Measurements from ENCODE around the gene PECR.
A peak's percentile ranks its signal among the peaks of the same experiment; 100 is the strongest.
"Not testable (repeated sequence)": the region's sequence is repeated elsewhere in the genome, so short reads cannot be mapped to it uniquely, and the experiment has no call there.

PECR gene

DNA sequence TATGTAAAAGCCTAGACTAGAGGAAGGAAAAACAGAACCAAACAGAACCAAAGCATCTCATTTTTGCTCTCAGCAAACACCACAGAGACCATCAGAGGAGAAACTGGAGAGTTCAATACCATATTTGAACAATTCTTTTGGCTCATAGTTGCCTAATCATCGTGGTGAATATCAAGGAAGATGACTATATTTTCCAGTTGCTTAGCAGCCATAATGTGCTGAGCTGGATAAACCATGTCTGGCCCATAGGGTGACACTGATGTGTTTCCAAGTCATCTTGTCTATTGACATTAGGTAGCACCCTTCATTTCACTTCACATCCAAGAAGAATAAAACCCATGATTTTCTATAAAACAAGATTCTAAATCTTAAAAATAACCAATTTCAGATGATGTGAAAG, 21.6 kb upstream of the PECR start:
- no peak for DNase-seq

DNA sequence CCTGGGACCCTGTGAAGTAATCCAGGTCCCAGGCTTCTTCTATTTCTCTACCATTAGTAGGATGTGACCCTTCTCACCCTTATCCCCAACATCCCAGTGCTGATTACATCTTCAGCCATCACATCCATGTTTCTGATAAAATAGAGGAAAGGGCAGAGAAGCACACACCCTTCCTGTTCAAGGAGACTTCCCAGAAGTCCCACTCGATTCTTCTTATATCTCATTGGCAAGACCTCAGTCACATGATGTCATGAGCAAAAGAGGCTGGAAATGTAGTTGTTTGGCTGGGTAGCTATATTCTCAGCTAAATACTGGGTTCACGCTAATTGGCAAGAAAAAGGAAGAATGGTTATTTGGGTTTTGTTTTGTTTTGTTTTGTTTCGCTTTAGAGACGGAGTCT, 19.5 kb upstream of the PECR start:
- no peak for DNase-seq

DNA sequence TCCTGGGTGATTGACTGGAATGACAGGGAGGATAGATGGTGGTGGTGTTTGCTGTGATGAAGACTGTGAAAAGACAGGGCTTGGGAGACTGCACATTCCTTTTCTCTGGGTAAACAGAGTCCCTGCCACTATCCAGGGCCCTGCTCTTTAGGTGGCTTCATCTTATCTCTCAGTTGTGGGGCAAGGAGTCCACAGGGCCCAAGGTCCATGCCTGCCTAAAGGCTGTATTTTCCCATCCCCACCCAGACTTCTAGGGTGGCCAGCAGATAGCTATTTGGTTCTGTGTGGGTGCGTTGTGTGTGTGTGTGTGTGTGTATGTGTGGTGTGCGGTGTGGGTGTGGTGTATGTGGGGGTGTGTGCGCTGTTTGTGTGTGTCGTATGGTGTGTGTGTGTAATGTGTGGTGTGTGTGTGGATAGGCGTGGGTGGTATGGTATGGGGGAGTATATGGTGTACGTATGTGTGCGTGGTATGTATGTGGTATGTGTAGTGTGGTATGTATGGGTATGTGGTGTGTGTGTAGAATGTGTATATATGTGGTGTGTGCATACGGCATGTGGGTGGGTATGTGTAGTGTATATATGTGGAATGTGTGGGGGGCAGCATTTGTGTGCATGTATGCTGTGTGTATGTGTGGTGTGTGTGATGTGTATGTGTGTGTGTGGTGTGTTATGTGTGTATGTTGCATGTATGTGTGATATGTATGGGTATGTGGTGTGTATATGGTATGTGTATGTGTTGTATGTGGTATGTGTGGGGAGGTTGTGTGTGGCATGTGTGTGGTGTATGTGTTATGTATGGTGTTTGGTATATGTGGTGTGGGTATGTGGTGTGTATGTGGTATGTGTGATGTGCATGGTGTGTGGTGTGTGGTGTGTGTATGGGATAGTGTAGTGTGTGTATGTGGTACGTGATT, 17.1 kb upstream of the PECR start:
- DNase-seq, result no peak

DNA sequence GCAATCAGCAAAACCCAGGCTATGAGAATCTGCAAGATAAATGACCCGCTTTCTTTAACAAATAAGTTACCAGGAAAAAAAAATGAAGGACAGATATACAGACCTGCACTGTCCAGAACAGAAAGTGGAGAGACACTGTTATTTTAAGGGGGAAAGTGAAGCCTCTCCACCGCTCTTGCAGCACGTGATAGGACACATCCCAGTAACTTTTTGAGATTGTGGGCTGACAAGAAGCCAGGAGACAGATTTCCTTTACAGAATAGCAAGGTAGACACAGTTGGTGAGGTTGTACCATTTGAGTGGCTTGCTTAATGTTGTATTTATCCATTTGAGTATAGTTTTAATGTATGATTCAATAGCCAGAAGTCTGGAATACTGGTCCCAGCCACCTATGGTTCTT, 13.1 kb upstream of the PECR start:
- no peak for DNase-seq

DNA sequence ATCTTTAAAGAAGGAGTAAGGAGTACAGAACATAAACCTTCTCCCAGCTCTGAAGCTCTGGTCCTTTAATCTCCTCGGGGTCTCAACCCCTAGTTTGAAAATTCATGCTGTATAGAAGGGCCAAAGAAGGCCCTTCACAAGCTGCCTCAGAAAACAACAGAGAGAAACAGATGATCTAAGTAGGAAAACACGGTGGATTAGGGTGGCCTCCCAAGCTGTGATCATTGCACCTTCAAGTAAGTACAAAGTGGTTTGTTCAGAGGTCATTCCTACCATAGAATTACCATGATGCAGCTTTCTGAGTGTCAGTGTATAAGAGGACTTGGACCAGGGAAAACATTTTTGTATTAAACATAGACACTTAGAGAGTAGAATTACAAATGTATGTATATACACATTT, 11.0 kb upstream of the PECR start:
- no peak for DNase-seq

DNA sequence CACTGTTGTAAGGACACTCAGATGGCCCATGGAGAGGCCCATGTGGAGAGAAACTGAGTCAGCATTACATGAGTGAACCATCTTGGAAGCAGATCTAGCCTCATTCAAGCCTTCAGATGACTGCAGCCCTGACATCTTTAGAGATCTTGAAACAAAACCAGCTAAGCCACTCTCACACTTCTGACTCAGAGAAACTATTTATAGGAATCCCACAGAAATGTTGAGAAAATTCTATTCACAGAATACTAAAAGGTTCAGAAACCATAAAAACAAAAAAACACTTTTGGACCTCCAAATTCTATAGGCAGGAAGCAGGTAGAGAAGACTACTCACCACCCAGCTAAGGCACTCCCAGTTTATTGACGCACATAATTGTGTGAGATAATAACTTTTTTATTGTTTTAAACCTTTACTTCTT, 8.8 kb upstream of the PECR start:
- DNase-seq, result no peak

DNA sequence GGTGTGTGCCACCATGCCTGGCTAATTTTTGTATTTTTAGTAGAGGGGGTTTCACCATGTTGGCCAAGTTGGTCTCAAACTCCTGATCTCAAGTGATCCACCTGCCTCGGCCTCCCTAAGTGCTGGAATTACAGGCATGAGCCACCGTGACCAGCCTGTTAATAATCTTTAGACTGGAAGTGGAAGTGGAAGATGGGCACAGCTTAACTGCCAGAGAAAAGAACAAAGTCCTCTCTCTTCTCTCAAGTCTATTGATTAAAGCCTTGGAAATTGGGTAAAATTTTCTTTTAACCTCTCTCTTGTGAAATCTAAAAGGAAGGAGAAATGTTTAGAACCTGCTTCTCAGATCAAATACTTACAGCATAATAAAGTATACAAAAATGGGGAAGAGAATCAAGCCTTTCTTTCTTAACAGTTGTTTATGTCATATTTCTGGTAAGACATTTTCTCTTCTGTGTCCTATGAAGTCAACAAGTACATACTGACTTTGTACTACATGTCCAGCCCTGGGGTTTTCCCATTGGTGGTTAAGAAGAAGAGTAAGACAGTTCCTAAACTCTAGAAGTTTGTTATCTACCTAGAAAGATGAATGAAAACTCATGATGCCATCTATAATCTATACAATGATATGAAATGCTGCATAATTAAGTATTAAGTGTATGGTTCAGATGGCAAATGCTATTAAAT, 4.7 kb upstream of the PECR start:
- no peak for DNase-seq

DNA sequence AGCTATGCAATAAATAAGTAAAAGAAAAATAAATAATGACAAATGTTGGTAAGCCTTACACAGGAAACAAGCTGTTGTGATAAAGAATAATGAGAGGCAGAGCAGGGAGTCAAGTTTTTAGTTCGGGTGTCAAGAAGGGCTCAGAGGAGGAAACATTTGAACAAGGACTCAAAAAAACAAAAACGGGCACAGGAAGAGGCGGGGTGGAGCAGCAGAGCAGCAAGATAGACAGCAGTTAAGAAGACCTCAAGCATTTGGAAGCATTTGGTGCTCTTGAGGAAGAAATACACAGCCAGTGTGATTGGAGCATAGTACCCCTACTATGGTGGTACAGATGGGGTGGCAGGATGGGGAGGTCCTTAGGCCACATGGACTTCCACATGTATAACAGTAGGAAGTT, 2.9 kb upstream of the PECR start:
- peak; percentile 25 for DNase-seq

DNA sequence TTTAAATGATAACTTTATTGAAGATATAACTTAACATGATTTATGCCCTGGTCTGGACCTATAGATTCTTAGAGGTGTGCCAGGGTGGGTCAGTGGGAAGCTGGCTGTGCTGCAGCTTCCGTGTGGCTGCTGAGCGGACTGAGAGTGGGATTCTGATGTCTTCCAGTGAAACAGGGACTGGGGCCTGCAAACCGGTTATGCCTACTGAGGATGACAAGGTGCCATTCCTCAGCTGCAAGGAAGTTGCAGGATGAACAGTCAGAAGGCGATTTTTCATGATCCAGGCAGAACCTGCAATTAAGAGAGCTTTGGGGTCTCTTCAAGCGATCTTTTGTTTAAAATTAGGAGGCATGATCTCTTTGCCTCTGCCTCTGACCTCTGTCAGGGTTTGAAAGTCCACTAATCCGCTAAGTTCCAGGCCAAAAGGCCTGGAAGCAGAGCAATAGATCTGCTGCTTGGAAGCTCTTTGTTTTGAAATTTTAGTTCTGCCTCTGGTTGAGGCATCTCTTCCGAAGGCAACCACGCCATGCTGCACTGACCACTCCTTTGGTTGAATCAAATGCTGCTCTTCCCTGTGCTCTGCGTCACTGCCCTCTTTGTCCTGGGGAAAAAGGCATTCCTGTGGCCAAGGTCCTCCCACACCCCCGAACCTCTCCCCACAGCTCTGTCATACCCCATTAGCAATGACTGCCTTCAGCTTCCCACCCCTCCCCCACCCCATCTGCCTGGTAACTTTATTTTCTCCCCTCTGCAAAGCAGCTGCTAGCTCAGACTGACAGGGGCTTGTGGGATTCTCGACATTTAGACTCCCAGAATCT, 2.1 kb upstream of the PECR start:
- DNase-seq, result no peak

DNA sequence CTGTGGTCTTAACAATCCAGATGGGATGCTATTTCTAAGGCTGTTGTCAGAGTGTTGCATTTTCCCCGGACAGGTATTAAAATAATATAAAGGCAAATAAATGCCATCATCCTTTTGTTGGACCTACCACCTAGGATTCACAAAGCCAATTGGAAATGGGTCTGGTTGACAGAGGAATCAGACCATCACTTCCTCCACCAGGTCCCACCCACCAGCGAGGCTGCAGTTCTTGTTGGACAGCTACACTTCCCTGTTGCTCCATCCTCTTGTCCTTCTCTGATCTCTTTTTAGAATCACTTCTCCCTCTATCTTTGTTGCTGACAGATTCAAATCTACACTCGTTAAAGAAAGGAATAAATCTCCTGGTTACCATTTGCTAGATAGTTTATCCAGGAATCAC, 1.2 kb upstream of the PECR start:
- DNase-seq, result no peak

DNA sequence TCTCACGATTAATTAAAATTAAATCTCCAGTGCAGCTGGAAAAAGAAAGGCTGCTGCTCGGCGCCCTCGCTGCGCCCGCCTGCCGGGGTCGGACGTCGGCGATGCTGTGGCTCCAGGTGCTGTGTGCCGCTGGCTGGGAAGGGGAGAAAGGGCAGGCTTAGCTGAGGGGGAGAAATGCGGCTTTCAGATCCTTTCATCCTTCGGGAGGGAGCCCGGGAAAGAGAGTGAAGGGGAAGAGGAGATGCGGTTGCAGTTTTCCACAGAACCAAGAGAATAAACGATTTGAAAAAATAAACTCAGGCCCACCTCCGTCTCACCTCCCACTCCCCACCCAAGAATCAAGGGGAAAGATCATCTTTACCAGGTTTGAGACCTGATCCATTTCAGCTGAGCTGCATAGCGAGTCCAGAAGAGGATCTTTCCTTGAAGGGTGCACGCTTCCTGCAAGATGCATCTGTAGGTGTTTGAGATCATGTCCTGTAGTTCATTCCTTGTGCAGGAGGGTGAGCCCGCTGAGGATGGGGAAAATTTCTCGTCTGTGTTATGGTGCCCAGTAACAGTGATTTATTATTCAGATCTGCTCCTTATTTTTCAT, 605 bp upstream of the PECR start:
- DNase-seq, result no peak

DNA sequence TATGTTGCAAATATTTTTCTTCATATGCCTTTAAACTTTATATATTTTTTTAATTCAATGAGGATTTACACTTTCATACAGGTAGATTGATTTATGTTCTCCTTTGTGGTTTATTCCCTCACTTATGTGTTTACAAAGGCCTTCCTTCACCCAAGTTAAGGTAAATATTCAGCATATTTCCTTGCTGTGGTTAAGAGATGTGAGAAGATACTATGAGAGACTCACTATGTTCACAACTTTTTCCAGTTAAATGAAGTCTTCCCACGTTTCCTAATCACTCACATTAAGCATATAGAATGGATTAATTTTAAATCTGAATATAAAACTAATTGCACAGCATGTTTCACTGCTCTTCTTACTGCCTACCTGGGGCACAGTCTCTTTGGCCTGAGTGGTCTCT, 597 bp downstream of the PECR start:
- no peak for DNase-seq

DNA sequence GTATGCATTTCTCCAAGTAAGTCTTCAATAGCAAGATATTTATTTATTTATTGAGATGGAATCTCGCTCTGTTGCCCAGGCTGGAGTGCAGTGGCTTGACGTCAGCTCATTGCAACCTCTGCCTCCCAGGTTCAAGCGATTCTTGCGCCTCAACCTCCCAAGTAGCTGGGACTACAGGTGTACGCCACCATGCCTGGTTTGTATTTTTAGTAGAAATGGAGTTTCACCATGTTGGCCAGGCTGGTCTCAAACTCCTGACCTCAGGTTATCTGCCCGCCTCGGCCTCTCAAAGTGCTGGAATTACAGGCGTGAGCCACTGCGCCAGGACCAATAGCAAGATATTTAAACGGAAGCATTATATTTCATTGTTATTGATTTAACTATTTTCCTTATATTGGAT, 1.6 kb downstream of the PECR start:
- DNase-seq, result not testable (repeated sequence)

DNA sequence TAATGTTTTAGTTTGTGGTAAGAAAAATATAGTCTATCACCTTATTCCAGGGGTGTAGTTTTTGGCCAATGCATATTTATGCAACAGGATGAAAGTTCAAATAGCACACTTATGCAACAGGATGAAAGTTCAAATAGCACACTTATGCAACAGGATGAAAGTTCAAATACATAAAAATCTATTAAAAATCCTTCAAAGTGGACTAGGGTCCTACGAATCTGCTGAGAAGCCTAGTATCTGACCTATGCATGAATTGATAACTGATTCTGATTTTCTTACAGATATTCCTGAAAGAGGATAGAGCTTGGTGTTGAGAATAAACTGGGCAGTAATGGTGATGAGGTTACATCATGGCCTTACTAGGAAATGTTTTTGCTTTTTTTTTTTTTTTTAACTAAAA, 2.8 kb downstream of the PECR start:
- no peak for DNase-seq

DNA sequence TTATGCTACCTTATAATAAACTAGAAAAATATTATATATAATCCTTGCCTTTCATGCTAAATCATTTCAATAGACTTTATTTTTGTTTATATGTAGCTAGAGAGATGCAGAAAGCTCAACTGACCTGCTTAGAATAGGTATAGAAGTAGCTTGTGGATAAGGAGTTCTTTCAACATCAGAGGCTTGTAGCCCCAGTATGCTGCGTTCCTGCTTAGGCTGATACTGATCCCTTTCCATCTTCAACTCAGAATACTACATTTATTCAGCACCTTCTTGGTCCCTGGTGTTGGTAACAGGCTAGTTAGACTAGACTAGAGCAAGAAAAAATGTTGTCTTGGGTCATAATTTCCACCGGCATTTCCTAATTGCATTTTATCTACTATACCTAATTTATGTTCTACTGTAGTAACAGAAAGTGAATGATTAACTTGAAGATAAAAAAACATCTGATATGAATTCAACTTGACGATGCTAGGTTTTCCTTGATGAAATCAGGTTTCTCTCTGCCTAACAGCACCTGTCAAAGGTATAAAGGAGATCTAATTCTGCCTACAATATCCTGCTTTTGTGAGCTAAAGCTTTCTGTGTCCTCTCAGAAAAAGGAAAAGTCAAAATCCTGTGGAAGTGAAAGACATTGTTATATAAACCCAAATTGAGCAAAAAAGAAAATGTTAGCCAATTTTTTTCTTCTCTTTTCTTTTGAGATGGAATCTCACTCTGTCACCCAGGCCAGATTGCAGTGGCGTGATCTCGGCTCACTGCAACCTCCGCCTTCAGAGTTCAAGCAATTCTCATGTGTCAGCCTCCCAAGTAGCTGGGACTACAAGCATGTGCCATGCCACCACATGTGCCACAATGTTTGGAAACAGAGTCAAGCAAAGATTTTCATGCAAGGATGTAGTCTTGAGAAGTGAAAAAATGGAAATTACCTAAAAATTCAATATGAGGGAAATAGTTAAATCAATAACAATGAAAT, 5.8 kb downstream of the PECR start:
- no peak for DNase-seq

DNA sequence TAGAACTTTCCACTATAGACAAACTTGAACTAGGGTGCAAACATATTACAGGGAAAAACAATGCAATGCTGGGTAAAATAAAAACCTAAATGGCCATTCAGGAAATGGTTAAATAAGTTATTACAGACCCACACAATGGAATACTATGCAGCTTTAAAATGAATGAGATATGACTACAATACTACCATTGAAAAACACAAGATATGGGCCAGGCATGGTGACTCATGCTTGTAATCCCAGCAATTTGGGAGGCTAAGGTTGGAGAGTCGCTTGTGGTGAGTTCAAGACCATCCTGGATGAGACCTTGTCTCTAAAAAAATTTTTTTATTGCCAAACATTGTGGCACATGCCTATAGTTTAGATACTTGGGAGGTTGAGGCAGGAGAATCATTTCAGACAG, 6.8 kb downstream of the PECR start:
- DNase-seq, result no peak

DNA sequence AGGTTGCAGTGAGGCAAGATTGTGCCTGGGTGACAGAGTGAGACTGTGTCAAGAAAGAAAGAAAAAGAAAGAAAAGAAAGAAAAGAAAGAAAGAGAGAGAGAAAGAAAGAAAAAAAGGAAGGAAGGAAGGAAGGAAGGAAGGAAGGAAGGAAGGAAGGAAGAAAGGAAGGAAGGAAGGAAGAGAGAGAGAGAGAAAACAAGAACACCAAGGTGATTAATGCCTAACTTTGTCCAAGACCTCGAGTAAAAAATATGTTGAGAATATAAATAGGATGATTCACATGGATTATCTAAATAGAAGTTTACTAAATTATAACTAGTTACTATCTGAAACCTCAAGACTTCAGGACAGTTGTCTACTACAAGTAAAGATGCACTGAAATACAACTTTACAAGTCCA, 7.2 kb downstream of the PECR start:
- DNase-seq, result no peak

DNA sequence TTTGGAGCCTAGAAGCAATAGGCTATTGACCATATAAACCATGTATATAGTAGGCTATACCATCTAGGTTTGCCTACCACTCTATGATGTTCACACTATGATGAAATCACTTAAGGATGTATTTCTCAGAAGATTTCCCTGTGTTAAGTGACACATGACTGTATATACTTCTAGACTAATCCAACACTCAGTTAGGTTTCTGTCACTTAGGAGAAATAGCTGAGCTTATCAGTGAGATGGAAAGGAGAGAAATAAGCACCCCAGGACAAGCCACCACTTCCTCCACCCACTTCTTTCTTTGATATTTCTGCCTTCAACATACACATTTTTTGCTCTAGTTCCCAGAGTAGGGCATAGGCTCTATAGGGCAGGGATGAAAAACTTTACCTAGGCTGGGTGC, 7.8 kb downstream of the PECR start:
- DNase-seq, result no peak

DNA sequence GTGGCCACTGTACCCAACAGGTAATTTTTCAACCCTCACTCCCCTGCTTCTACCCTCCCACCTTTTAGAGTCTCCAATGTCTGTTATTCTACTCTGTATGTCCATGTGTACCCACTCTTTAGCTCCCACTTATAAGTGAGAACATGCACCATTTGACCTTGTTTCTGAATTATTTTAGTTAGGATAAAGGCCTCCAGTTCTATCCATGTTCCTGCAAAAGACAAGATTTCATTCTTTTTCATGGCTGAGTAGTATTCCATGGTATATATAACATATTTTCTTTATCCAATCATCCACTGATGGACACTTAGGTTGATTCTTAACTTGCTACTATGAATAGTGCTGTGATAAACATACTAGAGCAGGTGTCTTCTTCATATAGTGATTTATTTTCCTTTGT, 9.1 kb downstream of the PECR start:
- DNase-seq, result no peak

DNA sequence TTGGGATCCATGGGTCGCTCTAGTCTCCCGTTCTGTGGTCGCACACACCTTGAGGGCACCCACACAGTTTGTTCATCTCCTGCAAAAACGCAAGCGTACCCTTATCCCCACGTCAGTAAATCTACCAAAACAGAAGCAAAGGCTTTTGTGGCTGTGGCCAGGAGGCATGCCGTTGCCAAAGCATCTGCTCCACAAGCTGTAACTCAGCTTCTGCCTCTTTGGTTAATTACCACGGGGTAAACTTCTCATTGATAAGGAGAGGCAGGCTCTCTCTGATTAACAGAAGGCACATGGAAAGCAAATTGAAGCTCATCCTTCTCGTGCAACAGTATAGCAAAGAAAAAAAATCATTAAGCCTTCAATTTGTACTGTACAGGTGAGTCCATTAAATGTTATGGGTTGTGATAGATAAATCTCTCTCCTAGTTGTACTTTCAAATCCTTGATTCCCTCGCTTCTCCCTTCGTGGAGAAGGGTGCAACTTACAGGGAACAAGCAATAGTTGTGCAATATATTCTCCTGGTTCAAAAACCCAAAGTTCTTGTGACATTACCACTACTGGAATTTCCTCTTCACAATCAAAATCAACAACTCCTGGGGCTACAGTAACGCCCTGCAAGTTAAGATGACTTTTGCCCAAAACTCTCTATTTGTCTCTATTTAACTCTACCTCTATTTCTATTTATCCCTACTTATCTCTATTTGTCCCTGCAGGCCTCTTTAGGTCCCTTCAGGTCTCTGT, 10.3 kb downstream of the PECR start:
- no peak for DNase-seq

DNA sequence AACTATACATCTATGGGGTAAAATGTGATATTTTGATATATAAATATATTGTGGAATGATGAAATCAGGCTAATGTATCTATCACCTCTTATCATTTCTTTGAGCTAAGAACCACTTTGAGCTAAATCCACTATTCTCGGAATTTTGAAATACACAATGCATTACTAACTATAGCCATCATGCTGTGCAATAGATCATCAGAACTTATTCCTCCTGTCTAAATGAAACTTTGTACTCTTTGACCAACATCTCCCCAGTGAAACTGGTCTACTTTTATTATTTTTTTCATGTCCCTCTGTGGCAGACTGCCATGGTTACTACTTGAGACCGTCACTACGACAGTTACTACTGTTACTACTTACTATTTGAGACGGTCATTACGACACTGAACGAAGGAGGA, 11.4 kb downstream of the PECR start:
- no peak for DNase-seq
